ENCODE results near the gene BBS10.

GRCh38 chr12:76375470-76375869 is 27.3 kb upstream of the BBS10 start:
- TF ChIP-seq CTCF (conservative IDR thresholded peaks at IDR 0.05) (no peak), ZFX (IDR thresholded peaks at IDR 0.05) (no peak)

All from C4-2B (cell line).